Neural progenitor cell (in vitro differentiated cells): ENCODE results near the gene TMBIM1. TPM values are rescaled to one million over a fixed set of nuclear protein-coding genes. Genes with fewer than 3 reads are reported as not detected.

ENCODE experiments used
- DNase-seq: peaks from one replicate; pipeline ENCODE4 v3.0.0-alpha.2; 2016; ENCODE audit warnings: low spot score
- H2AFZ ChIP-seq: fragments of 200-600 bp; sonication (generic); replicated peaks from 2 replicates; pipeline ENCODE4 v1.6.1; 2016; ENCODE audit warnings: antibody characterized with exemption
- H3F3A ChIP-seq: fragments of 200-600 bp; sonication (generic); 2 replicates; pipeline ENCODE4 v1.6.1; 2016; ENCODE audit warnings: antibody characterized with exemption, low read depth
- H3K27ac ChIP-seq: fragments of 200-600 bp; sonication (generic); 2 replicates; pipeline ENCODE4 v1.5.1; 2016; ENCODE audit warnings: mild to moderate bottlenecking
- H3K27me3 ChIP-seq: fragments of 200-600 bp; sonication (generic); 2 replicates; pipeline ENCODE4 v1.6.1; 2016; ENCODE audit warnings: mild to moderate bottlenecking, moderate library complexity
- H3K36me3 ChIP-seq: fragments of 200-600 bp; sonication (generic); 2 replicates; pipeline ENCODE4 v1.5.1; 2016
- H3K4me1 ChIP-seq: fragments of 200-600 bp; sonication (generic); 2 replicates; pipeline ENCODE4 v1.6.1; 2016; ENCODE audit warnings: mixed run types
- H3K4me2 ChIP-seq: fragments of 200-600 bp; sonication (generic); 2 replicates; pipeline ENCODE4 v1.6.1; 2016
- H3K4me3 ChIP-seq: fragments of 200-600 bp; sonication (generic); 2 replicates; pipeline ENCODE4 v1.5.1; 2016
- H3K79me2 ChIP-seq: fragments of 200-600 bp; sonication (generic); 2 replicates; pipeline ENCODE4 v1.6.1; 2016; ENCODE audit warnings: low read depth
- H3K9ac ChIP-seq: fragments of 200-600 bp; sonication (generic); 2 replicates; pipeline ENCODE4 v1.6.1; 2016
- H3K9me3 ChIP-seq: fragments of 200-600 bp; sonication (generic); 2 replicates; pipeline ENCODE4 v1.5.1; 2016; ENCODE audit warnings: low read depth
- H4K20me1 ChIP-seq: fragments of 200-600 bp; sonication (generic); 2 replicates; pipeline ENCODE4 v1.6.1; 2016; ENCODE audit warnings: low read depth
- H3K27ac Mint-ChIP-seq: 3 replicates; pipeline ENCODE4 v1.8.0; 2021; ENCODE audit warnings: mixed read lengths
- H3K27me3 Mint-ChIP-seq: 2 replicates; pipeline ENCODE4 v1.8.0; 2022; ENCODE audit warnings: low read depth, mild to moderate bottlenecking, inconsistent platforms, moderate library complexity, mixed read lengths; ENCODE audit not compliant: insufficient read depth
- H3K36me3 Mint-ChIP-seq: 3 replicates; pipeline ENCODE4 v1.8.0; 2021; ENCODE audit warnings: mixed read lengths
- H3K4me1 Mint-ChIP-seq: 3 replicates; pipeline ENCODE4 v1.8.0; 2021; ENCODE audit warnings: mixed read lengths
- H3K4me3 Mint-ChIP-seq: 3 replicates; pipeline ENCODE4 v1.8.0; 2021; ENCODE audit warnings: mild to moderate bottlenecking, moderate library complexity, mixed read lengths
- H3K9me3 Mint-ChIP-seq: 3 replicates; pipeline ENCODE4 v1.8.0; 2020; ENCODE audit warnings: mixed read lengths
- CTCF ChIP-seq: fragments of 200-600 bp; sonication (generic); IDR thresholded peaks from 2 replicates; pipeline ENCODE4 v1.5.1; 2017; ENCODE audit warnings: antibody characterized with exemption, mild to moderate bottlenecking
- EZH2 ChIP-seq: fragments of 200-600 bp; sonication (generic); IDR thresholded peaks from 2 replicates; pipeline ENCODE4 v1.6.1; 2017; ENCODE audit warnings: antibody characterized with exemption, mild to moderate bottlenecking, moderate library complexity
- EZH2phosphoT487 ChIP-seq: fragments of 200-600 bp; sonication (generic); IDR thresholded peaks from 2 replicates; pipeline ENCODE4 v1.6.1; 2017; ENCODE audit warnings: antibody characterized with exemption
- total RNA-seq: library from RNA; depleted of rRNA; stranded (reverse); fragments of >200 nt; gene quantifications from 2 replicates; pipeline ENCODE4 v1.2.3, GENCODE V29; 2015; ENCODE audit warnings: low replicate concordance

Gene TMBIM1
- total RNA-seq, 1 donor from 2014 or later: 11.1 TPM

DNA sequence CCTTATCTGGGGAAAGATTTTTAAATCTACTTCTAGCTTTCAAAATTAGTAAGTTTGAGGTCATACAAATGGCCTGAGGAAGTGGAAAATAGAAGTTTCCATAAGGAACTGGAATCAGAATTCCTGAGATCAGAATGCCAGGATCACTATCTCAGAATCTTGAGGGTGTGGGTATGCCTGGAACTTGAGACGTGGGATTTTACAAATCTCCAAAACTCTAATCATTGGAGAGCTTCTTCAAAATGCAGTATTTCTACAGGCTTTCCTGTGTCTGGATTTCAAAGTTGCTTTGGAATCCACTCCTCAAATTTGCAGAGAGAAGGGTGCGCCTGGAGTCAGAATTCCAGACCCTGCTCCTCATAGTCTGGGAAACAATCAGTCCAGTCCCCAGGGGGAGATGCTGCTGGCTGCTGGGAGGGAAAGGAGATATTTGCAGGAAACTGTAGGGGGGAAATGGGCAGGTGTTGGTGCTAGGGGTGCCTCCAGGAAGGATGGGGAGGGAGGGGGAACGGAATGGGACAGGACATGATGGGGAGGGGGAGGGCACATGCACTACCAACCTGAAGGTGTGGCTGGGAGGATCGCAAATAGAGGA lies 33.4 kb upstream of the TMBIM1 start:
- Mint-ChIP-seq H3K27ac (no peak overlapping the region), H3K27me3 (peaks cover 23% of the 10 kb centered on the region), H3K4me3 (peak overlapping the region; percentile 30), H3K4me1 (peaks cover 59% of the 10 kb centered on the region), H3K9me3 (peaks cover 3% of the 10 kb centered on the region), H3K36me3 (no peaks in the 10 kb centered on the region)
- no peaks in the 10 kb centered on the region for H3K36me3 ChIP-seq
- no peak overlapping the region for H3K4me3 ChIP-seq
- no peak for DNase-seq
- no peak overlapping the region for H3K27ac ChIP-seq
- H3K9ac ChIP-seq: no peak overlapping the region
- H3K9me3 ChIP-seq: no peaks in the 10 kb centered on the region
- no peaks in the 10 kb centered on the region for H4K20me1 ChIP-seq
- H3K79me2 ChIP-seq: peaks cover 4% of the 10 kb centered on the region
- H2AFZ ChIP-seq: no peak overlapping the region
- peaks cover 29% of the 10 kb centered on the region for H3F3A ChIP-seq
- H3K27me3 ChIP-seq: no peaks in the 10 kb centered on the region
- peak overlapping the region; percentile 56 for H3K4me2 ChIP-seq
- TF ChIP-seq CTCF (no peak), EZH2phosphoT487 (no peak), EZH2 (no peak)
- peaks cover 45% of the 10 kb centered on the region for H3K4me1 ChIP-seq

DNA sequence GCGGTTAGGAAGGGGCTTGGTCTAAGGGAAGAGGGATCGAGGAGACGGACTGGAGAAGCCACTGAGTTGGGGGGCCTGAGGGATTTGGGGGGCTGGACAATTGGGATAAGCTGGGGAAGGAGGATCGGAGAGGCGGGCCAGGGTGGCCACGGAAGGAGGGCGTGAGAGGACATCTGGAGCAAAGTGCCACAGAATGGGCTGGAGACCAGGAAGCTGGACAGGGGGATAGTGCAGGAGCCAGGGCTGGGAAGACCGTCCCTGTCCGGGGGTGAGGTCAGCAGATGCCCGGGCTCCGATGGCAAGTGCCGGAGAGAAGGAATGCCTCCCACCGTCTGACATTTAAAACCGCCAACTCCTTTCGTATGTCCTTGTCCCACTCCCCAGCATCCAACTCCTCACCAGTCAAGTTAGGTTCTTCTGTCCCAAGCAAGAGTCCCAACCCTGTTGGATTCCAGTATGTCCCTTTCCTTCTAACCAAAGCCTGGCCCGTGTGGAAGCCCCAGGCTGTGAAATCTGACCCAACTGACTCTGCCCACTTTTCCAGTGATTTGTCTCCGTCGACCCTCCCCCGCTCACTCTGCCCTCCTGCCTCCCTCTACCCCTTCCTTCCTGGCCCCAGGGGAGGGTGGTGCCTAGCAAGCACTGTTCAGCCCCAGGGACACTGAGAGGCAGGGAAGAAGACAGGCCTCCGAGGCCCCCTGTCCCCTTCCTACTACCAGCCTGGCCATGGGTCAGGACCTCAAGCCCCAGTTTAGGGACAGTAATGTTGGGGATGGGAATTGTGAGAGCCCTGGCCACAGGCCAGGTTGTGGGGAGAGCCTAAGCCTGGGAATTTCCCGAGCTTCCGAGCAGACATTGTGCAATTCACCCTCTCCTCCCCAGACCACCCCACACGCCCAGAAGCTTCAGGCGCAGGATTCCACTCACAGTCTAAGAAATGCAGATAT lies 31.5 kb upstream of the TMBIM1 start:
- no peak for TF ChIP-seq EZH2phosphoT487
- Histone ChIP-seq H3K79me2 (peaks cover 4% of the 10 kb centered on the region), H3K4me3 (peak overlapping the region; percentile 68), H3K4me1 (peaks cover 40% of the 10 kb centered on the region), H3K27ac (peak overlapping the region; percentile 88), H4K20me1 (no peaks in the 10 kb centered on the region), H3K9me3 (no peaks in the 10 kb centered on the region), H3F3A (peaks cover 29% of the 10 kb centered on the region), H3K36me3 (no peaks in the 10 kb centered on the region), H2AFZ (peak overlapping the region; percentile 58), H3K27me3 (no peaks in the 10 kb centered on the region), H3K4me2 (peak overlapping the region; percentile 86), H3K9ac (no peak overlapping the region)
- Mint-ChIP-seq H3K4me1 (peaks cover 48% of the 10 kb centered on the region), H3K36me3 (no peaks in the 10 kb centered on the region), H3K27me3 (peaks cover 26% of the 10 kb centered on the region), H3K4me3 (peak overlapping the region; percentile 93), H3K9me3 (peaks cover 3% of the 10 kb centered on the region), H3K27ac (peak overlapping the region; percentile 85)
- peak; percentile 84 for DNase-seq

DNA sequence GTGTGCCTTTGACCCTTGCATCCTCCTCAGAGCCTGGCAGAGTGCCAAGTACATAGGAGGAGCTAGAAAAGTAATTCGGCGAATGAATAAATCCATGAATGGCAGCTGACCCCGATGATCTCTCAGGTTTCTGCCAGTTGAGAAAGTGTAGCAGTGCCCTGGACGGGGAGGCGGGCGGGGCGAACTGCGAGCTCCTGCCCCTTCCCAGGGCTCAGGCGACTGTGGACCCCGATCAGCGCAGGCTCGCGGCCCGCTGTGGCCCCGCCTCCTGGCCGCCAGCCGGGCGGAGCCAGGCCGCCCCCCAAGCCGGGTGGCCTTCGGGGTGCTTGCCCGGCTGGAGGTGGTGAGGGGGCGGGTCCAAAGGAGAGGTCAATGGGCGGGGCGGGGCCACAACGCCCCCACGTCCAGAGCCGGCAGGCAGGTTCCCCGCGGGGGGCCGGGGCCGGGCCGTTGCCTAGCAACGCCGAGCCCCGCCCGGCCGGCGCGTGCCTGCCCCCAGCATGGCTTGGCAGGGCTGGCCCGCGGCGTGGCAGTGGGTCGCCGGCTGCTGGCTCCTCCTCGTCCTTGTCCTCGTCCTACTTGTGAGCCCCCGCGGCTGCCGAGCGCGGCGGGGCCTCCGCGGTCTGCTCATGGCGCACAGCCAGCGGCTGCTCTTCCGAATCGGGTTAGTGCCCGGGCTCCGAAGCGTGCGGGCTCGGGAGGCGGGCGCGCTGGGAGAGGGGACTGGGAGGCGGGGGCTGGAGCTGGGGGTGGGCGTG lies 30.6 kb upstream of the TMBIM1 start:
- Histone ChIP-seq H3K4me2 (peak overlapping the region; percentile 86), H3K9ac (no peak overlapping the region), H3K4me1 (peaks cover 40% of the 10 kb centered on the region), H3K27me3 (no peaks in the 10 kb centered on the region), H3F3A (peaks cover 29% of the 10 kb centered on the region), H3K9me3 (no peaks in the 10 kb centered on the region), H4K20me1 (no peaks in the 10 kb centered on the region), H3K36me3 (no peaks in the 10 kb centered on the region), H2AFZ (no peak overlapping the region), H3K4me3 (peak overlapping the region; percentile 68), H3K27ac (peak overlapping the region; percentile 34), H3K79me2 (peaks cover 4% of the 10 kb centered on the region)
- Mint-ChIP-seq H3K4me1 (peaks cover 40% of the 10 kb centered on the region), H3K27ac (peak overlapping the region; percentile 6), H3K4me3 (peak overlapping the region; percentile 93), H3K27me3 (peaks cover 27% of the 10 kb centered on the region), H3K9me3 (peaks cover 3% of the 10 kb centered on the region), H3K36me3 (no peaks in the 10 kb centered on the region)
- DNase-seq: peak; percentile 97
- TF ChIP-seq EZH2: no peak
- no peak for TF ChIP-seq EZH2phosphoT487
- no peak for TF ChIP-seq CTCF
